H1 (cell line): ENCODE results near the gene GUCY1B1. TPM values are rescaled to one million over a fixed set of nuclear protein-coding genes. Genes with fewer than 3 reads are reported as not detected.

ENCODE experiments used
- CBX5 ChIP-seq: fragments of 300-800, 300-1000 bp; sonication (generic); IDR thresholded peaks from 2 replicates; pipeline ENCODE4 v1.7.1; 2016; ENCODE audit warnings: antibody characterized with exemption, low read length, low read depth
- CHD7 ChIP-seq: fragments of 300-600 bp; sonication (generic); IDR thresholded peaks from 2 replicates; pipeline ENCODE4 v1.7.1; 2012; ENCODE audit warnings: low read length, moderate library complexity, mild to moderate bottlenecking, inconsistent platforms; ENCODE audit not compliant: insufficient replicate concordance
- EP300 ChIP-seq, 2 experiments: IDR thresholded peaks; 1 replicate in 1 of 2; 2 replicates in 1 of 2; pipeline ENCODE4 v1.6.1; 2011 to 2012; ENCODE audit warnings: low read depth in 2 of 2, low read length in 2 of 2, mild to moderate bottlenecking in 2 of 2, borderline replicate concordance in 1 of 2, inconsistent platforms in 1 of 2, moderate library complexity in 1 of 2
- GABPA ChIP-seq: IDR thresholded peaks from 2 replicates; pipeline ENCODE4 v1.6.1; 2011; ENCODE audit warnings: mild to moderate bottlenecking, low read length, moderate library complexity, borderline replicate concordance; ENCODE audit not compliant: insufficient read depth
- KDM4A ChIP-seq: IDR thresholded peaks from one replicate; pipeline ENCODE4 v1.7.1; 2012; ENCODE audit warnings: low read depth, mild to moderate bottlenecking, moderate library complexity, low read length, inconsistent platforms; ENCODE audit not compliant: severe bottlenecking
- PHF8 ChIP-seq: fragments of 200-600 bp; sonication (generic); conservative IDR thresholded peaks from 2 replicates; pipeline ENCODE4 v1.7.1; 2012; ENCODE audit warnings: low read depth, mild to moderate bottlenecking, inconsistent platforms, low read length, moderate library complexity
- POLR2A ChIP-seq, 2 experiments: IDR thresholded peaks; 1 replicate in 1 of 2; 2 replicates in 1 of 2; pipeline ENCODE4 v1.6.1; 2011; ENCODE audit warnings: low read depth in 2 of 2, low read length in 2 of 2, mild to moderate bottlenecking in 2 of 2; ENCODE audit errors: control extremely low read depth in 1 of 2
- SIX5 ChIP-seq: IDR thresholded peaks from 2 replicates; pipeline ENCODE4 v1.6.1; 2011; ENCODE audit warnings: mild to moderate bottlenecking, low read depth, low read length
- SP4 ChIP-seq: IDR thresholded peaks from 2 replicates; pipeline ENCODE4 v1.6.1; 2012; ENCODE audit warnings: low read length, inconsistent platforms
- TBP ChIP-seq: IDR thresholded peaks from 2 replicates; pipeline ENCODE4 v1.6.1; 2011; ENCODE audit warnings: low read depth, low read length, improper control_type of control experiment
- polyA plus RNA-seq, 7 experiments: library from polyadenylated mRNA; depleted of rRNA in 3 of 7; stranded (reverse) in 5 of 7; unstranded in 2 of 7; fragments of >200 nt in 5 of 7; fragments of 200-250 nt in 2 of 7; gene quantifications; 1 replicate in 5 of 7; 2 replicates in 1 of 7; 4 replicates in 1 of 7; pipeline versions ENCODE4 v1.2.1 to v1.2.3, GENCODE V29; 2011 to 2013; ENCODE audit warnings: missing spikeins in 2 of 7, mixed read lengths in 2 of 7
- total RNA-seq: library from RNA; stranded (reverse); fragmentation: NEBNext Ultra II Directional; extraction: Animal tissue kit (Norgen Biotek cat#: 25700); gene quantifications from 2 replicates; pipeline ENCODE4 v1.2.1, GENCODE V29; 2021

GUCY1B1 gene
- total and polyA plus RNA-seq, 2 of the 8 experiments (the other 6 are each of a cell fraction or from before 2014, with no cell fraction given): 1.5 to 2.9 TPM

- TF ChIP-seq CHD7: no peak
- peak; percentile 91 for TF ChIP-seq KDM4A
- TF ChIP-seq SIX5: no peak
- peak in 1 of 2 experiments; percentile 19; a peak in 1 of 3 replicates for TF ChIP-seq EP300 (IDR thresholded peaks at IDR 0.05; ENCODE audit: borderline replicate concordance in 1 of 2, low read depth in 2 of 2, low read length in 2 of 2)
- no peak for TF ChIP-seq POLR2A (IDR thresholded peaks at IDR 0.05; ENCODE audit: control extremely low read depth in 1 of 2, low read depth in 2 of 2, low read length in 2 of 2)
- no peak for TF ChIP-seq GABPA
- TF ChIP-seq SP4: no peak
- no peak for TF ChIP-seq CBX5
- TF ChIP-seq PHF8: no peak
- TF ChIP-seq TBP: no peak
Measured at GRCh38 chr4:155758481-155759371, at the start of gene GUCY1B1 (continued).
